ENCODE results near the gene SPNS3. TPM values are rescaled to one million over a fixed set of nuclear protein-coding genes. Genes with fewer than 3 reads are reported as not detected.

SPNS3 gene
- polyA plus RNA-seq, 1 donor from 2014 or later: 0.94 TPM

DNA sequence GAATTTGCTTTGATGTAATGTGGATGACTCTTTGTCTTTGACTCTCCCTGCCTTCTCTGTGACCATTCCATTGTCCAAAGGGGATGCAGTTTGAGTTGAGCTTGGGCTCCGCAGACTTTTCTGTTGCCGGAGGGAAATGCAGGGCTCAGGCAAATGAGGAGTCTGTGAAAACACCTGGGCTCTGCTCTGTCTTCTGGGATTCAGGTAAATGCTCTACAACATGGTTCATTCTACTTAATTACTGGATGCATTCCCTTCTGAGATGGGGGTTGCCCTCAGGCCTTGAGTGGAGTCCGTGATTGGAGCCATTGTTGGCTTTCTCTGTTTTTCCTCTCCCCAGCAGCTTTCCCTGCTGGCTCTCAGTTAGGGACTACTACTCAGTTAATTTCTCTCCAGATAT, 38.5 kb downstream of the SPNS3 start:
- H3K4me1 Mint-ChIP-seq: no peaks in the 10 kb centered on the region

DNA sequence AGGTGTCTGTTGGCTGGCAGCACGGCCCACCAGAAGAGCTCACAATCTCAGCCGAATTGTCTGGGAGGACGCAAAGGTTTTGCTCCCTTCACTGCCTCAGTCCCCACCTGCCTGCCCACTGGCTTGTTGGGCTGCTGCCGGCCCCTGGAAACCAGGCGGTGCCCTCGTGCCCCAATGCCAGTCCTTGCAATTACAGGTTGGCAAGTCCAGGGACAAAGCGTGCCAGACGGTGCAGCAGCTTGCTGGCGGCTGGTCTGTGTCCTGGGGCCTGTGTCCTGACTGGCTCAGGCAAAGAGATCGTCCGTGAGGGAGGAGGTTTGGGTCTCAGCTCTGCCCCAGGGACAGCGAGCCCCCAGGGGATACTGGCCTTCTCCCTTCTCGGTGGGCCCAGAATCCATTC, 40.4 kb downstream of the SPNS3 start:
- Mint-ChIP-seq H3K4me3 (no peak overlapping the region), H3K9me3 (no peaks in the 10 kb centered on the region), H3K4me1 (no peaks in the 10 kb centered on the region), H3K27ac (no peak overlapping the region), H3K27me3 (peaks cover 8% of the 10 kb centered on the region), H3K36me3 (no peaks in the 10 kb centered on the region)

More for the DNA sequence above, 38.5 kb downstream of the SPNS3 start:
- H3K27ac Mint-ChIP-seq: no peak overlapping the region
- H3K36me3 Mint-ChIP-seq: peaks cover 2% of the 10 kb centered on the region
- H3K9me3 Mint-ChIP-seq: no peaks in the 10 kb centered on the region
- peaks cover 6% of the 10 kb centered on the region for H3K27me3 Mint-ChIP-seq
- no peak overlapping the region for H3K4me3 Mint-ChIP-seq

DNA sequence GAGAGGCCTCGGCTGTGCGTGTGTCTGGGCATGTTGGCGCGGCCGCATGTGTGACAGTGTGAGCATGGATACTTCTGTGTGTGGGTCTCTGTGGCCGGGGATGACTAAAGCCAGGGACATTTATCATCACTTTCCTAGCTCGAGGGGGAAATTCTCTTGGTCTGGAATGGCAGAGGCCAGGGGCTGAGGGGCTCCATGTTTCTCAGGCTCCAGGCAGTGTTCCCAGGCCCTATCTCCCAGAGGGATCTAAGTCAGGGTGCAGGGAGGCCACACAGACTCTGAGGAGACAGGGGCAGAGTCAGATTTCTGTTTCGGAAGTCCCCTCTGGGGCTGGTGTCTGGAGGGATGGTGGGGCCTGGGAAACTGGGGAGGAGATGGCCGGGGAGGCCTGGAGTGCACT, 41.3 kb downstream of the SPNS3 start:
- H3K36me3 Mint-ChIP-seq: no peaks in the 10 kb centered on the region
- H3K27ac Mint-ChIP-seq: no peak overlapping the region
- H3K4me1 Mint-ChIP-seq: no peaks in the 10 kb centered on the region
- H3K4me3 Mint-ChIP-seq: no peak overlapping the region
- no peaks in the 10 kb centered on the region for H3K9me3 Mint-ChIP-seq
- H3K27me3 Mint-ChIP-seq: peaks cover 8% of the 10 kb centered on the region

DNA sequence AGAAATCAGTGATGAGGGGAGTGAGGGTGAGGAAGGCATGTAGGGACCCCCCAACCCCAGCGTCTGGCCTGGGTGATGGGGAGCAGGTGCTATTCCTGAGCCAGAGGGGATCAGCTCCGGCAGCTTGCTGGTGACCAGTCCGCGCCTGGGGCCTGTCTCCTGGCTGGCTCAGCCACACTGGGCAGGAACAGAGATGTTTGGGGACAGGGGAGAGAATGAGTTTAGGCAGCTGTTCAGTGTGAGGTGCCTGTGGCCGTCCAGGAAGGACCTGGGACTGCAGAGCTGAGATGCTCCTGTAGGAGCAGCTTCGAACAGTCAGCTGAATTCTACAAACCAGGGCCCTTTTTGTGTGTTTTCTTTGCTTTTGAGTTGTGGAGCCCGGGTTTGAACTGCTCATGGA, 41.7 kb downstream of the SPNS3 start:
- Mint-ChIP-seq H3K4me3 (no peak overlapping the region), H3K4me1 (no peaks in the 10 kb centered on the region), H3K9me3 (no peaks in the 10 kb centered on the region), H3K27ac (no peak overlapping the region), H3K36me3 (no peaks in the 10 kb centered on the region), H3K27me3 (peaks cover 8% of the 10 kb centered on the region)

DNA sequence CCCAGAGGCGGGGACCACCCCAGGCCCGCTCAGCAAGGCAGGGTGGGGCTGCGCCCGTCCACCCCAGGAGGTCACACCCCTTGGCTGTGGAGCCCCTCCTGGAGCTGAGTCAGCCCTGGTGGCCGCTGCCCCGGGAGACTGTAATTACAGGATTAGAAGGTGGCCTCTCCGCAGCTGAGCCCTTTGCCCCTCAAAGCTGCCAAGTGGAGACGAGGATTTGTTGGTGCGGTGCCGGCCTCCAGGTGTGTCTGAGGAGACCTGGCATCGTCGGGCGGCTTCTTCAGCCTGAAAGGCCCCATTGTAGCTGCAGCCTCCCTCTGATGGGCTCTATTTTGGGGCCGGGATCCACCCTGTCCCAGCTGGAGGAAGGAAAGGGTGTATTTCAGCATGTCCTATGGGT, 42.3 kb downstream of the SPNS3 start:
- H3K4me1 Mint-ChIP-seq: peaks cover 0 to 3% (median 3%) of the 10 kb centered on the region in 3 donors
- peaks cover 8% of the 10 kb centered on the region for H3K27me3 Mint-ChIP-seq
- H3K9me3 Mint-ChIP-seq: no peaks in the 10 kb centered on the region
- no peak overlapping the region for H3K27ac Mint-ChIP-seq
- peaks cover under 1% of the 10 kb centered on the region for H3K36me3 Mint-ChIP-seq
- H3K4me3 Mint-ChIP-seq: no peak overlapping the region

DNA sequence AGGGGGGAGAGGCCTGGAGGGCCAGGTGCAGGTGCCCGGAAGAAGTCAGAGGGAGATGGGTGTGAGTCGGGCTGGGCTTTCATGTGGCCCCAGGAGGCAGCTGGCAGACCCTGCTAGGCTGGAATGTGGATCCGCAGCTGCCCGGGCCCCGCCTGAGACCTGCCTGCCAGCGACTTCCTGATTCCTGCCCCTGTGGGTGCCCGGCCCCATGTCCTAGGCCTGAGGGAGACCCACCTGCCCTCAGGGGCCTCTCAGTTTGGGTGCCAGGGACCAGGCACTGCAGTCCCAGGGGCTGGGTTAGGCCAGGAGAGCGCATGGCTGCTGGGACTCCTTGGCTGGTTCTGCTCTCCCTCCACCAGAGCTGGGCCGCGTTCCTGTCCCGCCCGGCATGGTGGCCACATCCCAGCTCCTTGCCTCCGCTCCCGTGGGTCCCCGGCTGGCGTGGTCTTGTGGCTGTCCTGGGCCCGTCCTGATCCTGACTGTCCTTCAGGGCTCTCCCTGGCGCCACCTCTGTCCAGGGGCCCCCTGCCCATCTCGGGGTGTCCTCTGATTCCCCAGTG, 42.9 kb downstream of the SPNS3 start:
- peaks cover 0 to 8% (median 7%) of the 10 kb centered on the region in 3 donors for H3K4me1 Mint-ChIP-seq
- no peaks in the 10 kb centered on the region for H3K9me3 Mint-ChIP-seq
- H3K4me3 Mint-ChIP-seq: no peak overlapping the region
- H3K27ac Mint-ChIP-seq: no peak overlapping the region
- H3K36me3 Mint-ChIP-seq: peaks cover 1% of the 10 kb centered on the region
- H3K27me3 Mint-ChIP-seq: peaks cover 8% of the 10 kb centered on the region

DNA sequence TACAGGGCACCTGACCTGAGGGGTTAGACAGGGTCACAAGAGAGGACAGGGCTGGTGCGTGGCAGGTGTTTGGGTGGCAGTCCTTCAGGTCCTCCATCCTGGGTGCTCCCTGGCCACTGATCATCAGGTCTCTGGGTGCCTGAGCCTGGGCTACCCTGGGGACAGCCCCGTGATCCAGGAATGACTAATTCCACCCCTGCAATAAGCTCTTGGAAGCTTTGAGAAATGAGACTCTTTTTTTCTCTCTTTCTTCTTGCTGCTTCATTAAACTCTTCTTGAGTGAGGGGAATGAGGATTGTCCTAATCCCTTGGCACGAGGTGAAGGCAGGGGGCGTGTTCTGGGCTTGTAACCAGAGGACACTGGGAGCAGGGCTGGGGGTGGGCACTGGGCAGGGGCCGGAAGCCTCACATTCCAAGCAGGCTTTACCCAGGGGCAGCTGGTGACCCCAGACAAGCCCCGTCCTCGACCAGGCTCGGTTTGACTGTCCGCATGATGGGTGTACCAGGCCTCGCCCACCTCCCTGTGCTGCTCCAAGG, 43.6 kb downstream of the SPNS3 start:
- Mint-ChIP-seq H3K4me3 (no peak overlapping the region), H3K4me1 (peaks cover 0 to 8% (median 7%) of the 10 kb centered on the region in 3 donors), H3K27me3 (peaks cover 8% of the 10 kb centered on the region), H3K36me3 (peaks cover 1% of the 10 kb centered on the region), H3K9me3 (no peaks in the 10 kb centered on the region), H3K27ac (no peak overlapping the region)

DNA sequence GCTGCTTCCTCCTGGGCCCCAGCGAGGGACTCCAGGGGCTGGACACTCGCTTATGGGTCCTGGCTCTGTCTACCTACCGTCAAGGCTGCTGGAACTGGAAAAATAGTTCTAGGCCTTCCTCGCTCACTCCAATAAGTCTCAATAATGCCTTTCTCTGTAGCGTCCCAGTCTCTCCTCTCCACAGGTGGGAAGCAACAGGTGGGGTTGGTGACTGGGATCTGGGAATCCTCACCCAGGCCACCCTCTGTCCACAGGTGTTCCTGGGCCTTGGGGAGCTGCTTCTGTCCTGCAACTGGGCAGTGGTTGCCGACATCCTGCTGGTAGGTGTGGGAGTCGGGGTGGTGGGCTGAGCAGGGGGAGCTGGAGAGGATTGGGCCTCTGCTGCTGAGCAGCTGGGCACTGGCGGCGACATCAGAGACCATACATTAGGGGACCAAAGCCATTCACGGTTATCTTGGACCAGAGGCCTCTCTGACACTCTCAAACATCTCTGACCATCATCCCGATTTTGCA, 44.6 kb downstream of the SPNS3 start:
- H3K27ac Mint-ChIP-seq: no peak overlapping the region
- H3K4me1 Mint-ChIP-seq: peaks cover 0 to 8% (median 7%) of the 10 kb centered on the region in 3 donors
- H3K4me3 Mint-ChIP-seq: no peak overlapping the region
- peaks cover 1% of the 10 kb centered on the region for H3K36me3 Mint-ChIP-seq
- H3K9me3 Mint-ChIP-seq: no peaks in the 10 kb centered on the region
- H3K27me3 Mint-ChIP-seq: peaks cover 8% of the 10 kb centered on the region

DNA sequence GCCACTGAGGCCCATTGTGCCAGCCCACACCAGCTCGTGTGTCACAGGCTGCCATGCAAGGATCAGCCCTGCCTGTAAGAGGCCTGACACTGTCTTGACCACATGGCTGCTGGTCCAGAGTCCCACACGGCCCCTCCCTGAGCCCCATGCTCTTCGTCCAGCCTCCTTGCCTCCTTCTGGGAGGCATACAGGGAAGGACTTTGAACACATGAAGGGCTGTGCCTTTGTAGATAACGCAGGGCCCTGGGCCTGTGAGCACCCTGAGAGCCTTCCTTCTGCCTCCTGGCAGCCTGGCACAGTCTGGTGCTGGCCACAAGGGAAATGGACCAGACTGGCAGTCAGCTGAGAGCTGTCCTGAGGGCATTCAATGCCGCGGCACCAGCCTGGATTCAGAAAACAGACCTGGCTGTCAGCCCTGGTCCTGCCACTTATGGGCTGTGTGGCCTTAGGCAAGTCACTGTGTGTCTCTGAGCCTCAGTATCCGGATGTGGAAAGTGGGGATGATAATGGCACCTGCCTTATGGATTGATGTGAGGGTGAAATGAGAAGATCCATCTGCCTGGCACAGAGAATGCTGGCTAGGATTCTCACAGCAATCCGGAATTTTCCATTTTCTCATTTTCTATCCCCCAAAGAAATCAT, 45.7 kb downstream of the SPNS3 start:
- Mint-ChIP-seq H3K27me3 (peaks cover 8% of the 10 kb centered on the region), H3K4me3 (peak overlapping the region in 1 of 4 donors; percentile 22), H3K27ac (no peak overlapping the region), H3K9me3 (no peaks in the 10 kb centered on the region), H3K4me1 (peaks cover 5 to 10% (median 8%) of the 10 kb centered on the region in 3 donors), H3K36me3 (peaks cover 1% of the 10 kb centered on the region)

DNA sequence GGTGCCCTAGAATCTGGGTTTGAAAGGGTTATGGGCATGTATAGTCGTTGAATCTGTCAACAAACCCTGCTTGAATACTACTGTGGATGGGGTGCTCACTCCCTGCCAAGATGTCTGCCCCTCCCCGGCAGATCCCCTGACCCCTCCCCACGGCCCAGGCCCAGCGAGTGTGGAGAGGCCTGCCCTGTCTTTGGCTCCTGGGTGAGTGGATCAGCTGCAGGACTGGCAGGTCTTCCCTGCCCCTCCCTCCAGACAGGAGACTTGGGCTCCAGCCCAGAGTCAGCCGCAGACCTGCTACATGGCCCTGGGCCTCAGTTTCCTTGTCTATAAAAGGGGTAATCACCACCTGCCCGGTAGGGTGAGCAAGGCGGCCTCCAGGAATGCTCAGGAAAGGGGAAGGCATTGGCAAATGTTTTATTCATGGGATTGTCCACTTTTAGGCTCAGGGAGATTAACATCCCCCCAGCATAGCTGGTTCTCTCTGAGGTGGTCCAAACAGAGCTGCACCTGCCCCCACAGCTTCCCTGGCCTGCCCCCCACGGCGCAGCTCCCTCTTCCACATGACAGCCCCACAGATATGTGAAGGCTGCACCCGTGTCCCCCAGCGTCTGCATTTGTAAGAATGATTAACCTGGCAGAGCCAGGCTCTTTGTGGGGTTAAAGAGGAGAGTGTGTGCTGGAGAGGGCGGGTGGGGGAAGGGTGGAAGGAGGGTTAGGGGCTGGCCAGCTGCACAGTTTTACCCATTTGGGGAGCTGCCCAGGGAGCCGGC, 46.4 kb downstream of the SPNS3 start:
- H3K36me3 Mint-ChIP-seq: peaks cover 1% of the 10 kb centered on the region

DNA sequence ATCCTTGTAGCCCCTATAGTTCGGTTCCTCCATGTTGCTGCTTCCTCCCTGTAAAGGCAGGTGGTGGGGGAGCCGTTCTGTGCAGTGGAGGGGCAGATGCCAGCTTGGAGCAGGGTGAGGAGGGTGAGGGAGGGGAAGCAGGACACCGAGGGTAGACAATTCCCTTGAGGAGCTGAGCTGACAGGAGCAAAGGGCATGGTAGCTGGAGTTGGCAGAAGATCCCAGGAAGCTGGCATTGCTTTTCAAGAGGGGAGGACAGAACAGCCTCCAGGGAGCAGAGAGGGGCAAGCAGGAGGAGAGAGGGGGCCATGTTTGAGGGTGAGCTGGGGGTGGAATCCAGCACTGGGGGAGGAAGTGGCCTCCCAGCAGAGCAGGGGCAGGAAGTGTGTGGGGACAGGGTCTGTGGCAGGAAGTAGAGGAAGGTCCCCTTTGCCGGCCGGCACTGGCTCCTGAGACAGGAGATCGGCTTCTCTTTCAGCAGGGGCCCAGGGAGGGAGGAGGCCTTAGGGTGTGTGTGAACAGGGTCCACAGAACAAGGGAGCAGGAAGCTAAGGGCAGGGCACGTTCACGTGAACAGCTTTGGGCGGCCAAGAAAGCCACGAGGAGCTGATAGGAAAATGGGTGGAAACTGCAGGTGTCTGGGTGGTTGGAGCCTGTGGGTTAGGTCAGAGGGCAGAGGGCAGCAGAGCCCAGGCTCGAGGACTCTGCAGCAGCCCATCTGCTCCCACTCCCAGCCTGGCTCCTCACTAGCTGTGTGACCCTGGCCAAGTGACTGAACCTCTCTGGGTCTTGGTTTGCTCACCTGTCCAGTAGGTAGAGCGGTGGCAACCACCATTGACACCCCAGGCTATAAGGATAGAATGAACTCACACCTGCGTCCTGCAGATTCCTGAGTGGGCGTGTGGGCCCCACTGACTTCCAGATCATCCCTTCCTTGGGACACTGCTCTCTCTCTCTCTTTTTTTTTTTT, 47.5 kb downstream of the SPNS3 start:
- Mint-ChIP-seq H3K27ac (peak overlapping the region in 2 of 3 donors; percentile 35 to 83), H3K4me3 (peak overlapping the region in 2 of 4 donors; percentile 77 to 82), H3K36me3 (peaks cover 1% of the 10 kb centered on the region), H3K27me3 (peaks cover 8% of the 10 kb centered on the region), H3K9me3 (no peaks in the 10 kb centered on the region), H3K4me1 (peaks cover 7 to 17% (median 12%) of the 10 kb centered on the region in 3 donors)

More for the DNA sequence above, 46.4 kb downstream of the SPNS3 start:
- Mint-ChIP-seq H3K4me3 (peak overlapping the region in 1 of 4 donors; percentile 22), H3K4me1 (peaks cover 5 to 14% (median 12%) of the 10 kb centered on the region in 3 donors), H3K27ac (no peak overlapping the region), H3K9me3 (no peaks in the 10 kb centered on the region), H3K27me3 (peaks cover 8% of the 10 kb centered on the region)

DNA sequence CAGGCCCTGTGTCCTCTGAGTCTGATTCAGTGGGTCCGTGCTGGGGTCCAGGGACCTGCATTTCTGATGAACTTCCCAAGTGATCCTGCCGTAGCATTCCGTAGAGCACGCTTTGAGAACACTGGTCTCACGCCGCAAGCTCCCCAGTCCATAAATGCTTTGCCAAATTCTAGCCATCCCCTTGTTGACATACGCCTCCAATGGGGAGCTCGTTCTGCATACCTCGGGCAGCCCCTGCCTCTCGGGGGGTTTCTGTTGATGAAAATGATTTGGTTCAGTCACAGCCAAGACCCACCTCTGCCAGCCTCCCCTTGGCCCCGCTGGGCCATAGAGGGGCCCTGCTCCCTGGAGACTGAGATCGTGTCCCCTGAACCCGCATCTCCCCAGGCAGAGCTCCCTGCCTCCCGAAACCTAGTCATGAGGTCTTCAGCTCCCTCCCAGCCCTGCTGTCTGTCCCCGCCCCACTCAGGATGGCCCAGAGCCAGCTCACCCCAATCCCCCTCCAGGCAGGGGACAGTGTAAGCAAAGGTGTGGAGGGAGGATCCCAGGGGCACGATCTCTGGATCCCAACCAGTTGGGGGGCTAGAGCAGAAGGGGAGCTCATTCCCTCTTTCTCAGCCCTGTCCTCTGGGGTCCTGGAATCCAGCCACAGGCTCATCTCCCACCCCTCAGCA, 48.7 kb downstream of the SPNS3 start:
- Mint-ChIP-seq H3K27ac (peak overlapping the region in 1 of 3 donors; percentile 10), H3K36me3 (peaks cover 1% of the 10 kb centered on the region), H3K4me1 (peaks cover 11 to 20% (median 16%) of the 10 kb centered on the region in 3 donors), H3K9me3 (no peaks in the 10 kb centered on the region), H3K27me3 (peaks cover 2% of the 10 kb centered on the region), H3K4me3 (peak overlapping the region in 1 of 4 donors; percentile 18)

DNA sequence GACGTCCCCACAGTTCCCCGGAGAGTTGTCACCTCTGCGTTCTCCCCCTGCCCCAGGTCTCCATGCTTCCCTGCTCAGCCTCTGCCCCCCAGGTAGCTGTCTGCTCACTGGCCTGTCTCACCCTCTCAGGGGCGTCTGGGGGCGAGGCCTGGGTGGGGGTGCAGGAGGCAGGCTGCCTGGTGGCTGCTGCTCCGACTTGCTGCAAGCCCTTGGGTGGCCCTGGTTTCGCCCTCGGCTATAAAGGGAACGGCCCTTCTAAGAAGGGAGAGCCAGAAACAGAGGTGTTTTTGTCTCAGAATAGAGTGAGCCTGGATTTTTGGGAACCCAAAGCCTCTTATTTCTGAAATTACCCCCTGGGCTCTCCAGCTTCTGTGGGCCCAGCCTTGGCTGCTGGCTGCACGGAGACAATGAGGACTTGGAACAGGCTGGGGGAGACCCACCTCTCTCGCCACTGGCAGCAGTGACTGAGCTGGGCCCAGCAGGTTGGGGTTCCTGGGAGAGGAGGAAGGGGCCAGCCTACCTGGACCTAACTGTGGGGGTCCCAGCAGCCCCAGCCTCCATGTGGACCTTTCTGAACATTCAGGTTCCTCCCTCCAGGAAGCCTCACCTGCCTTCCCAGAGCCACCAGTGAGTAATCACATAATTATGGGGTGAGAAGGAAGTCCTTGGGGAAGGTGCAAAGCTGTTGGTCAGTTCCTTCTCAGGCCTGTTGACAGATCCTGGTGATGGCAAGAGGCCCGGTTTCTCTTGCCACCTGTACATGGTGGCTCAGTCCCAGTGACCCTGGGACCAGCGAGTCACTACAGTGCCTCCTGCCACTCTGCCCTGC, 49.5 kb downstream of the SPNS3 start:
- H3K27ac Mint-ChIP-seq: no peak overlapping the region
- peaks cover 2% of the 10 kb centered on the region for H3K27me3 Mint-ChIP-seq
- H3K4me3 Mint-ChIP-seq: peak overlapping the region in 2 of 4 donors; percentile 9 to 18
- H3K4me1 Mint-ChIP-seq: peaks cover 11 to 20% (median 17%) of the 10 kb centered on the region in 3 donors
- H3K9me3 Mint-ChIP-seq: no peaks in the 10 kb centered on the region
- H3K36me3 Mint-ChIP-seq: peaks cover 1% of the 10 kb centered on the region
